Panc1 (cell line): ENCODE measurements around the gene PPP2R3A. TPM values are rescaled to one million over a fixed set of nuclear protein-coding genes. Genes with fewer than 3 reads are reported as not detected.
A peak's percentile ranks its signal among the peaks of the same experiment; 100 is the strongest.
"Not testable (repeated sequence)": the region's sequence is repeated elsewhere in the genome, so short reads cannot be mapped to it uniquely, and the experiment has no call there.

Experiments used
- ATAC-seq: fragments of 200-7000 bp; cut with Tn5 transposase; 2 replicates; pipeline ENCODE4 v1.9.1; 2020; ENCODE audit warnings: mild to moderate bottlenecking, moderate library complexity
- BruUV-seq: library from RNA; stranded (reverse); fragments of 400-500 nt; replicated peaks from 2 replicates; lab custom pipeline; 2021; lab: Mats Ljungman, UMichigan
- CTCF ChIA-PET: fragments of 300-600 bp; sonication (Branson Sonifier 250); formaldehyde crosslinking; loops from one replicate; lab custom pipeline; 2022; ENCODE audit warnings: antibody characterized with exemption; lab: Charles Lee
- POLR2A ChIA-PET: fragments of 300-600 bp; sonication (Branson Sonifier 250); formaldehyde crosslinking; loops from one replicate; lab custom pipeline; 2022; ENCODE audit warnings: antibody characterized with exemption; lab: Charles Lee
- DNase-seq: peaks from one replicate; pipeline ENCODE4 v3.0.0-alpha.2; 2010; ENCODE audit warnings: low read depth, low spot score
- H3K27ac ChIP-seq: 2 replicates; pipeline ENCODE4 v1.5.1; 2011; ENCODE audit warnings: mild to moderate bottlenecking, low read length, inconsistent platforms
- H3K27me3 ChIP-seq: fragments of 200-500 bp; sonication (Bioruptor generic); 2 replicates; pipeline ENCODE4 v1.6.0; 2014; ENCODE audit warnings: low read length, inconsistent platforms; ENCODE audit not compliant: control insufficient read depth, insufficient read depth
- H3K36me3 ChIP-seq: fragments of 200-500 bp; sonication (Bioruptor generic); 2 replicates; pipeline ENCODE4 v1.5.1; 2014; ENCODE audit warnings: inconsistent platforms, mild to moderate bottlenecking, low read length, moderate library complexity; ENCODE audit not compliant: control insufficient read depth, insufficient read depth
- H3K4me1 ChIP-seq: 2 replicates; pipeline ENCODE4 v1.5.1; 2011; ENCODE audit warnings: inconsistent platforms, mild to moderate bottlenecking, low read length, moderate library complexity; ENCODE audit not compliant: control insufficient read depth, insufficient read depth
- H3K4me3 ChIP-seq, 2 experiments: 2 replicates each; pipeline ENCODE4 v1.5.1; 2011 to 2012; ENCODE audit warnings: low read depth in 2 of 2, low read length in 2 of 2, mild to moderate bottlenecking in 2 of 2, inconsistent platforms in 1 of 2, moderate library complexity in 1 of 2
- H3K9me3 ChIP-seq: fragments of 200-500 bp; sonication (Bioruptor generic); 2 replicates; pipeline ENCODE4 v1.5.1; 2014; ENCODE audit warnings: low read depth, mild to moderate bottlenecking, inconsistent platforms, low read length, moderate library complexity; ENCODE audit not compliant: control insufficient read depth, insufficient read depth
- CTCF ChIP-seq: fragments of 450-650 bp; IDR thresholded peaks from 2 replicates; pipeline ENCODE4 v1.5.1; 2017; ENCODE audit warnings: mild to moderate bottlenecking
- POLR2AphosphoS5 ChIP-seq: IDR thresholded peaks from 2 replicates; pipeline ENCODE4 v1.6.1; 2012; ENCODE audit warnings: mild to moderate bottlenecking, low read depth, low read length, moderate library complexity
- REST ChIP-seq, 2 experiments: IDR thresholded peaks; 2 replicates each; pipeline ENCODE4 v1.6.1; 2011 to 2012; ENCODE audit warnings: low read depth in 2 of 2, control low read depth in 1 of 2, low read length in 1 of 2, mild to moderate bottlenecking in 1 of 2, moderate library complexity in 1 of 2; ENCODE audit not compliant: insufficient read depth in 1 of 2
- SIN3A ChIP-seq: IDR thresholded peaks from 2 replicates; pipeline ENCODE4 v1.6.1; 2012; ENCODE audit warnings: low read depth, mild to moderate bottlenecking, low read length, moderate library complexity, borderline replicate concordance; ENCODE audit not compliant: insufficient read depth
- TCF7L2 ChIP-seq: IDR thresholded peaks from 2 replicates; pipeline ENCODE4 v1.6.1; 2011; ENCODE audit warnings: mild to moderate bottlenecking, low read depth, low read length, inconsistent platforms
- in situ Hi-C: cut with HindIII; loops from 2 replicates; pipeline ENCODE4 v1.10.0; 2016; ENCODE audit warnings: low sequenced_read_pairs, low pct_unique_long_range_greater_than_20kb
- intact Hi-C: fragments of 100-400 bp; cut with micrococcal nuclease; formaldehyde crosslinking; loops from one replicate; pipeline ENCODE4 v1.10.0; 2022; ENCODE audit not compliant: unreplicated experiment
- total RNA-seq: library from RNA; stranded (reverse); gene quantifications from one replicate; pipeline ENCODE4 v1.2.1, GENCODE V29; 2021; ENCODE audit not compliant: unreplicated experiment

PPP2R3A gene
- total RNA-seq, 1 experiment from 2014 or later: 8.1 TPM

DNA sequence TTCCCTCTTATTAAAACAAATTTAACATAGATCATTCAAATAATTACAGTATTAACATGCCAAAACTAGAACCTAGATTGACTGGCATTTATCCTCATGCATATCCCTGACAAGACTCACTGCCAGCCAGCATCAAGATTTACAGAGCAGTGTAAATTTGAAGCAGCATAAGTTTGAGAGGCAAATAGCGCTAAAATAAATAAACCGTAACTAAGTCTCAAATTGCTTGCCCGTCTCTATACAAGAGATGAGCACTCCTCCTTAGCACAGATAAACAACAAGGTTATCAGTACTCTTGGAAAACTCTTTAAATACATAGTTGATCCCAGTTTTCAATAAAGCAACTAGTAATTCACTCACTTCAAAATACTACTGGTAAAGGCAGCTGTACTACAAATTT lies 201.0 kb downstream of the PPP2R3A start:
- ChIA-PET POLR2A (no interaction called here), CTCF (no interaction called here)
- peaks cover 8% of the 10 kb centered on the region; the same call in 1 of the 2 replicates for H3K4me1 ChIP-seq
- in situ Hi-C loops (no loop called here), intact Hi-C loops (no loop called here)
- no peak overlapping the region for H3K27ac ChIP-seq
- no peak overlapping the region for H3K4me3 ChIP-seq
- BruUV-seq: no TSS peak
- ATAC-seq: no peak
- H3K36me3 ChIP-seq: no peaks in the 10 kb centered on the region
- TF ChIP-seq SIN3A (no peak), TCF7L2 (no peak), POLR2AphosphoS5 (no peak), REST (IDR thresholded peaks at IDR 0.05; ENCODE audit: insufficient read depth in 1 of 2, low read depth in 2 of 2, low read length in 1 of 2) (no peak), CTCF (no peak)
- no peaks in the 10 kb centered on the region for H3K27me3 ChIP-seq
- no peaks in the 10 kb centered on the region for H3K9me3 ChIP-seq
- DNase-seq: no peak

GRCh38 chr3:136168236-136168635 lies 202.7 kb downstream of the PPP2R3A start:
- H3K36me3 ChIP-seq, intact Hi-C loops, H3K27ac ChIP-seq, CTCF ChIA-PET, DNase-seq, BruUV-seq, H3K27me3 ChIP-seq, in situ Hi-C loops, H3K4me3 ChIP-seq, ATAC-seq, H3K9me3 ChIP-seq: not testable (repeated sequence)
- POLR2A ChIA-PET: interaction anchor here (0.7 kb wide), 1 partner anchor 21 kb away, joined by 5 read pairs; no protein-coding TSS in a partner anchor
- H3K4me1 ChIP-seq: peaks cover 10% of the 10 kb centered on the region; the same call in 1 of the 2 replicates

DNA sequence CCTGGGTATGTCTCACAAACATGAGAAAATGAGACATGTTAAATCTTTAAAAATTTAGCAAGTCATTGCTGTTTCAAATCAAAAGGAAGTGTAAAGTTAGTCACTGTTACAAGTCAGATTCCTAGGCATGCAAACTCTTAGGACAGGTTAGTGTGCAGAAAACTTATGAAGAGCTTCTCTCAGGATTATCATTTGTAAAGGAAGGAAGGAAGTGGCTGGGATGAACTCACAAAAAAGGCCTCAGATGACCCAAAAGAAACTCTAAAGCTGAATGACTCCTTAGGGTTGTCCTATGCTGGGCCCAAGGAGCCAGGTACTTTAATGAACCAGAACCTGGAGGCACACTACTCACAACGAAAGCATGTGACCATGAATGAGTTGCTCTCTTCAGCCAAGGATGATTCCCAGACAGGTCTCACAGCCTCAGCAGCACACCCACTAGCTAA lies 205.6 kb downstream of the PPP2R3A start:
- TF ChIP-seq REST (IDR thresholded peaks at IDR 0.05; ENCODE audit: insufficient read depth in 1 of 2, low read depth in 2 of 2, low read length in 1 of 2) (no peak), TCF7L2 (no peak), CTCF (no peak), SIN3A (no peak), POLR2AphosphoS5 (no peak)
- ATAC-seq (peak; percentile 72), DNase-seq (no peak)
- intact Hi-C loops (no loop called here), in situ Hi-C loops (loop anchor here (5.0 kb wide), 1 partner anchor 36 kb away; no protein-coding TSS in a partner anchor)
- no TSS peak for BruUV-seq
- ChIA-PET POLR2A (no interaction called here), CTCF (interaction anchor here (0.7 kb wide), 1 partner anchor 24 kb away, joined by 10 read pairs; no protein-coding TSS in a partner anchor)
- H3K36me3 ChIP-seq: no peaks in the 10 kb centered on the region
- no peak overlapping the region for H3K4me3 ChIP-seq
- H3K9me3 ChIP-seq: no peaks in the 10 kb centered on the region
- peaks cover 15% of the 10 kb centered on the region; the same call in 1 of the 2 replicates for H3K4me1 ChIP-seq
- H3K27ac ChIP-seq: no peak overlapping the region
- H3K27me3 ChIP-seq: no peaks in the 10 kb centered on the region
